Measurements from ENCODE around the gene SLC1A4.

- TF ChIP-seq POLR2A (IDR thresholded peaks at IDR 0.05) (no peak), CTCF (IDR thresholded peaks at IDR 0.05) (no peak)
These were observed 26.5 kb downstream of the SLC1A4 start for GRCh38 chr2:65015731-65016130.
